Transverse colon (tissue), 4 donors: ENCODE data around the gene KMT2D.

Source experiments
- CTCF ChIP-seq, 5 experiments: fragments of 200-600 bp in 3 of 5; fragments of 450-650 bp in 2 of 5; sonication (generic) in 3 of 5; IDR thresholded peaks; 1 replicate in 2 of 5; 2 replicates in 3 of 5; pipeline ENCODE4 v1.5.1; 2016 to 2017; ENCODE audit warnings: antibody characterized with exemption in 5 of 5, inconsistent platforms in 3 of 5, mild to moderate bottlenecking in 2 of 5, moderate library complexity in 1 of 5
- POLR2A ChIP-seq: fragments of 450-650 bp; IDR thresholded peaks from one replicate; pipeline ENCODE4 v1.6.1; 2016; ENCODE audit warnings: antibody characterized with exemption, mild to moderate bottlenecking, moderate library complexity
- POLR2AphosphoS5 ChIP-seq, 3 donors: sonication (generic); formaldehyde crosslinking; IDR thresholded peaks; one replicate each; pipeline ENCODE4 v1.6.1; 2016; ENCODE audit warnings: antibody characterized with exemption in 3 of 3

- TF ChIP-seq CTCF (IDR thresholded peaks at IDR 0.05): peak; percentile 77 to 90 (median 87)
- TF ChIP-seq POLR2A: no peak
- TF ChIP-seq POLR2AphosphoS5 (IDR thresholded peaks at IDR 0.05): no peak
These were observed 27.7 kb upstream of the KMT2D start for GRCh38 chr12:49088150-49088931.
